HG02678 (cell line): ENCODE results near the gene SLC4A2.
"Not testable (repeated sequence)": the region's sequence is repeated elsewhere in the genome, so short reads cannot be mapped to it uniquely, and the experiment has no call there.

Experiments used
- ATAC-seq: cut with Tn5 transposase; IDR thresholded peaks from one replicate; pipeline ENCODE4 v1.9.1; 2021; ENCODE audit warnings: mild to moderate bottlenecking, moderate library complexity; ENCODE audit not compliant: unreplicated experiment

The SLC4A2 gene

DNA sequence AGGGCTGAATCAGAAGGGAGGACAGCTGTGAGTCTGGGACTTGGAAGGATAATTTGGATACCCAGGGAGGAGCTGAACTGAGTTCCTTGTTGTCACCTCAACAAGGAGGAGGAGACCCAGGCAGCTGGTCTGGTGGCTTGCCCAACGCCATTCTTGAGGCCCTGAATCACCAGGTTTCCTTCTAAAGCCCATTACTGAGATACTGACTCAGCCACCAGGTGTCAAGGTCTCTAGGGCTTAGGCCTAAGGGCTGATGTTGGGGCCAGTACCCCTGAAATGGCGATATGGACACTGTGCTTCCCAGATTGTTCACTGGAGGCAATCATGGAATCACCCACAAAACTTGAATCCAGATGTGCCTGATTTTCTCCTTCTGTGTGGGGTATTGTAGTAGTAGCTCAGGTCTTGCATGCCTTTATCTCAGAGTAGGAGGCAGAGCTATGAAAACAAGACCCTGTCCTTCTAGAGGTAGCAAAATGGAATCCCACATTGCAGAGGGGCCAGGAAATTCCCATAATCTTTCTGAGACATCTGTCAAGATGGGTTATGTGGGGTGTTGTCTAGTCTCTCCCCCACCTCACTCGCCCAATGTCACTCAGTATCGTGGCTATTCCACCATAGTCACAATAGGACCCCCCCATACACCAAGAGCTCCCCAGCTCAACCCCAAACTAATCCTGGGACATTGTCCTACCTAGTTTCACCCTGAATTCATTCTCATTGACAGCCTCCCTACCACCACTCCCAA lies 33.3 kb upstream of the SLC4A2 start:
- no peak for ATAC-seq

DNA sequence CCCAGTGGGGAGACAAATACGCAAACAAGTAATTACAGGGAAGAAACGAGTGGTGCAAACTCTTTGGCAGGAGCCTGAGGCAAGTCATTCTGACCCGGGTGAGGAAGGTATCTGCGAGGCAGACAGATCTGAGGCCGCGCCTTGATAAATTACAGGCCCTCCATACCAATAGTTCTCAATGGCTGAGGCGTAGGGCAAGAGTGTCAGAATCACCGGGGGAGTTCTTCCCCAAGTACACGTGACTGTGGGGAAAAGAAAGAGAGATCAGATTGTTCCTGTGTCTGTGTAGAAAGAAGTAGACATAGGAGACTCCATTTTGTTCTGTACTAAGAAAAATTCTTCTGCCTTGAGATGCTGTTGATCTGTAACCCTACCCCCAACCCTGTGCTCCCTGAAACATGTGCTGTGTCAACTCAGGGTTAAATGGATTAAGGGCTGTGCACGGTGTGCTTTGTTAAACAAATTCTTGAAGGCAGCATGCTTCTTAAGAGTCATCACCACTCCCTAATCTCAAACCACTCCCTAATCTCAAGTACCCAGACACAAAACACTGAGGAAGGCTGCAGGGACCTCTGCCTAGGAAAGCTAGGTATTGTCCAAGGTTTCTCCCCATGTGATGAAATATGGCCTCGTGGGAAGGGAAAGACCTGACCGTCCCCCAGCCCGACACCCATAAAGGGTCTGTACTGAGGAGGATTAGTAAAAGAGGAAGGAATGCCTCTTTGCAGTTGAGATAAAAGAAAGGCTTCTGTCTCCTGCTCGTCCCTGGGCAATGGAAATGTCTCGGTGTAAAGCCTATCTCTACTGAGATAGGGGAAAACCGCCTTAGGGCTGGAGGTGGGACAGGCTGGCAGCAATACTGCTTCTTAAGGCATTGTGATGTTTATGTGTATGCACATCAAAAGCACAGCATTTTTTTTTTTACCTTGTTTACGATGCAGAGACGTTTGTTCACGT lies 32.3 kb upstream of the SLC4A2 start:
- not testable (repeated sequence) for ATAC-seq

DNA sequence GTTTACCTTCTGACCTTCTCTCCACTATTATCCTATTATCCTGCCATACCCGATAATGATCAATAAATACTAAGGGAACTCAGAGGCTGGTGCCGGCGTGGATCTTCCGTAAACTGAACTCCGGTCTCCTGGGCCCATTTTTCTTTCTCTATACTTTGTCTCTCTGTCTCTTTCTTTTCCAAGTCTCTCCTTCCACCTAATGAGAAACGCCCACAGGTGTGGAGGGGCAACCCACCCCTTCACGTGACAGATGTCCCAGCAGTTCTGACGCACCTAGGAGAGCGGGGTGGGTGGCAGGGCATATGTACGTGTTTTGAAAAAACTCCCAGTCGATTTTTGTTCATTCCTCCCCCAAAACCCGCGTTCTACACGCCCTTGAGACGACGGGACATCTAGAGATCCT lies 31.7 kb upstream of the SLC4A2 start:
- ATAC-seq = peak; percentile 1

DNA sequence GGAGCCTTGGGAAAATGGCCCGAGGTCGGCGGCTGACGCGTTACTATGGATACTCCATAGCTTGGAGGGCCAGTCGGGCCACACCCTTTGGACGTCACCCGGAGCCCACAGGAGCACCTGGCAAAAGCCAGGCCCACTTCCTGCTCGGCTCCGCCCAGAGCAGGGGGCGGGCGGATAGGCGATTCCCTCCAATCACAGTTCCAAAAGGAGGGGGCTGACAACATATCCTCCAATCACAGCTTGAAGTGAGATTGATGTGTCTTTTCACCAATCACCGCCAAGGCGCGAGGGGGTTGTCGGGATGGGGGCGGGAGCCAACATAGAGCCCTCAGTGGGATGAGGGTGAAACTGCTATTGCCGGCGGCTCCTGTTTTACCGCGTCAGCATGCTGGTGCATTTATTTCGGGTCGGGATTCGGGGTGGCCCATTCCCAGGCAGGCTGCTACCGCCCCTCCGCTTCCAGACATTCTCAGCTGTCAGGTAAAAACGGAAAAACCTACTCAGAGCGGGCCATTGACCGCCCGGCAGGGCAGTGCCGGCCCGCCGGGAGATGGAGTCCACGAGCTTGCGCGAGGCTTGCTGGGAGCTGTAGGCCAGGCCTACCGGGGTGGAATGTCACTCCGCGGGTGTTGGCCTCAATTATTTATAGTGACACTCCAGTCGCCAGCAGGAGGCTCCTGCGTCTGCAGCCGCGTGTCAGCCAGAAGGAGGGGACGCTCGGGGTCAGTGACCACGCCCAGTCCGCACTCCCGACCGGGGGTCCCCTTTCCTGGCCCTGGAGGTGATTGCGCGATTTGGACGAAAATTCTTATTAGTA lies 31.1 kb upstream of the SLC4A2 start, which contains the start of gene ABCB8:
TSS of gene ABCB8 (plus strand) at position 320 of the 817 bp plus-strand sequence. CDS start at position 386, 66 bp downstream.
- ATAC-seq = peak; percentile 98

GRCh38 chr7:151028948-151029501 lies 30.4 kb upstream of the SLC4A2 start:
- no peak for ATAC-seq

DNA sequence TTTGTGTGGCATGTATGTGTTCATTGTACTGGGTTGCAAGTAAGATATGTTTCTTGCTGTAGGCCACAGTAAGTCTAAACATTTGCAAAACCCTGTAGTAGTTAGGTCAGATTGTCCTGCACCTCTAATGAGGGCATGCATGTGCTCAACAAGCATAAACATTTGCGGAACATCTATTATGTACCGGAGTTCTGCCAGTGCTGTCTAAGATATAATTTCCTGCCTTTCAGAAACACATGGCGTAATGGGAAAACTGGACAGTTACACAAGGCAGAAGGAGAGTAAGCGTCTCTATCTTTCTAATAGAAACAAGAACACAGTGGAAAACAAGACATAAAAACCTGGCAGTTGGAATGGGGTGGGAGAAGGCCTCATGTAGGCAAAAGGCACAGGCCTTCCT lies 28.4 kb upstream of the SLC4A2 start:
- ATAC-seq = no peak

GRCh38 chr7:151032936-151033863 lies 26.2 kb upstream of the SLC4A2 start:
- ATAC-seq = no peak

DNA sequence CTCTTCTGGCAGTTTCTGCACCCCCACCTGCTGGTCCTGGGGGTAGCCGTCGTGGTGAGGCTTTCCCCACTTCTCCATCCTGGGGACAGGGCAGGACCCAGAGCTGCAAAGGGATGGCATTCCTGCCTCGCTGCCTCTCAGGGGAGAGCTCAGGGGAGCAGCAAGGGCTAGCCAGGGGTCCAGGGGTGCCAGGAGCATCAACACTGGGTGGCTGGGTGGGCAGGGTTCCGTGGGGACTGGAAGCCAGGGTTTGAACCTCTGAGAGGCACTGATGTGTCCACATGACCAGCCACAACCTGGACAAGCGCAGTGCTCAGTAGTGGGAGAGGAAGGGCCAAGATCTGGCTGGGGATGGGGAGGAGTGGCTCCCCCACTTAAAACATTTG lies 25.5 kb upstream of the SLC4A2 start:
- no peak for ATAC-seq

GRCh38 chr7:151034312-151035025 lies 24.9 kb upstream of the SLC4A2 start:
- ATAC-seq = no peak

DNA sequence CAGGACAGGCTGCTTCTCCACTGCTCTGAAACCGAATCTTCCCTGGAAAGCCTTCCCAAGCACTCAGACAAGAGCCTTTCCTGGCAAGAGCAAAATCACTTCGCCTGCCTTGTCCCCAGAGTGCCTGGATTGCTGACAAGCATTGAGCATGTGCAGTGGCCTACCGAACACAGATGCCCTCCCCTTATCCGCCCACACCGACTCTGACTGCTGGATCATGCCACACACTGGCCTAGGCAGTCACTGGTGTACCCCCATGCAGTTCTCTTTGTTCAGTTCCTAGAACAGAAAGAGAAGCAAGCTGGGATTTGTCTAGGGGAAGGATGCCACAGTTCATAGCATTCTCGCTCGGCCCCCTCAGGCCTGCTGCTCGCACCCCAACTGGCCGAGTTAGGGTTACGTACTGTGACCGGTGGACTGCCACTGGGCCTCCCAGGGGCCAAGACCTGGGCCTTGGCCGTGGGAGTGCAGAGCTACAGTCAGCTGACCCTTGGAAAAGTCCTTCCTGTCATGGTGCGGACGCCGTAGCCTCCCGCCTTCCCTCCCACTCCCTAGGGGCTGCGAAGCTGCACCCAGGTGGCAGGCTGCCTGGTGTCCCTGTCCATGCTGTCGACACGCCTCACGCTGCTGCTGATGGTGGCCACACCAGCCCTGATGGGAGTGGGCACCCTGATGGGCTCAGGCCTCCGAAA lies 24.2 kb upstream of the SLC4A2 start:
- no peak for ATAC-seq

GRCh38 chr7:151035902-151036301 lies 23.5 kb upstream of the SLC4A2 start:
- no peak for ATAC-seq

GRCh38 chr7:151038951-151039849 lies 20.2 kb upstream of the SLC4A2 start:
- no peak for ATAC-seq

DNA sequence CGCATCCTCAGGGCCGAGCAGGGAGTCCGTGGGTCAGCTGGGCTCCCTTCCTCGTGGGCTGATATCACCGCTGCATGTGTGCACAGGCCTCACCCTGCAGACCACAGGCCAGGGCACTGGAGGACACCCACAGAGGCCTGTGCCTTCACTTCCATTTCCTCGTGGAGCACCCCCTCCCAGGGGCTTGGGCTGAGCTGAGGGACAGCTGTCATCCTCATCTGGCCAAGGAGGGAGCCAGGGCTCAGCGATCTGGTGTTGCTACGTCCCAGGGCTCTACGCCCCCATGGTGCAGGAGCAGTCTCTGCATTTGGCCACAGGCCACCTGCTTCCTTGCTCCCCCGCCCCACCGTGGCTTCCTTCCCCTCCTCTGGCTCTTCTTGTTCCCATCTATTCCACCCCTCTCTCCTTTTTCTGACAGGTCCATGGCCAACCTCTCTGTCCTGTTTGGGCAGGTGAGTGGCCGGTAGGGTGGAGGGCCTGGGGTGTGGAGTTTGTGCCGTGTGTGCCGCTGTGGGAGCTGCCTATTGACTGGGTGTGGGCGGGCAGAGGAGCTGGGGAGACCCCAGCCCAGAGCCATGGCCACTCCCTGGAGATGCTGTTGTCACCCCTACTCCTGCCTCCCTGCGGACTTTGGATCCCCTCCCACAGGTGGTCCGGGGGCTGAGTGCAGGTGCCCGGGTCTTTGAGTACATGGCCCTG lies 19.4 kb upstream of the SLC4A2 start:
- ATAC-seq = no peak

GRCh38 chr7:151040616-151041375 lies 18.6 kb upstream of the SLC4A2 start:
- ATAC-seq = no peak

DNA sequence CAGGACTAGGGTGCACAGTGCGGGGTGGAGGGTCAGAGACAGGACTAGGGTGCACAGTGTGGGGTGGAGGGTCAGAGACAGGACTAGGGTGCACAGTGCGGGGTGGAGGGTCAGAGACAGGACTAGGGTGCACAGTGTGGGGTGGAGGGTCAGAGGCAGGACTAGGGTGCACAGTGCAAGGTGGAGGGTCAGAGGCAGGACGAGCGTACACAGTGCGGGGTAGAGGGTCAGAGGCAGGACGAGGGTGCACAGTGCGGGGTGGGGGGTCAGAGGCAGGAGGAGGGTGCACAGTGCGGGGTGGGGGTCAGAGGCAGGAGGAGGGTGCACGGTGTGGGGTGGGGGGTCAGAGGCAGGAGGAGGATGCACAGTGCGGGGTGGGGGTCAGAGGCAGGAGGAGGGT lies 15.9 kb upstream of the SLC4A2 start:
- not testable (repeated sequence) for ATAC-seq

- no peak for ATAC-seq
Observed at GRCh38 chr7:151043959-151044358, 15.4 kb upstream of the SLC4A2 start.
